Sciatic nerve (tissue), 2 donors: Measurements from ENCODE around the gene ABHD16A. TPM values are rescaled to one million over a fixed set of nuclear protein-coding genes. Genes with fewer than 3 reads are reported as not detected.
"Not testable (repeated sequence)": the region's sequence is repeated elsewhere in the genome, so short reads cannot be mapped to it uniquely, and the experiment has no call there.

ENCODE experiments used
- ATAC-seq: fragments of 200-7000 bp; cut with Tn5 transposase; one replicate; pipeline ENCODE4 v1.9.1; 2020; ENCODE audit warnings: mild to moderate bottlenecking, moderate library complexity
- DNase-seq: peaks from one replicate; pipeline ENCODE4 v3.0.0-alpha.2; 2020; ENCODE audit warnings: low spot score
- intact Hi-C: fragments of 100-400 bp; cut with DNase I; formaldehyde crosslinking; loops from one replicate; pipeline ENCODE4 v1.14.2; 2022
- total RNA-seq: library from RNA; stranded (reverse); fragmentation: NEBNext Ultra II Directional; extraction: Animal tissue kit (Norgen Biotek cat#: 25700); gene quantifications from one replicate; pipeline ENCODE4 v1.2.1, GENCODE V29; 2021
- donor health status: DM: no; HTN: no; CAD: no.
- donor health status: DM: no; HTN: no; CAD: no.

The ABHD16A gene
- total RNA-seq, 1 donor from 2014 or later = 46.0 TPM

DNA sequence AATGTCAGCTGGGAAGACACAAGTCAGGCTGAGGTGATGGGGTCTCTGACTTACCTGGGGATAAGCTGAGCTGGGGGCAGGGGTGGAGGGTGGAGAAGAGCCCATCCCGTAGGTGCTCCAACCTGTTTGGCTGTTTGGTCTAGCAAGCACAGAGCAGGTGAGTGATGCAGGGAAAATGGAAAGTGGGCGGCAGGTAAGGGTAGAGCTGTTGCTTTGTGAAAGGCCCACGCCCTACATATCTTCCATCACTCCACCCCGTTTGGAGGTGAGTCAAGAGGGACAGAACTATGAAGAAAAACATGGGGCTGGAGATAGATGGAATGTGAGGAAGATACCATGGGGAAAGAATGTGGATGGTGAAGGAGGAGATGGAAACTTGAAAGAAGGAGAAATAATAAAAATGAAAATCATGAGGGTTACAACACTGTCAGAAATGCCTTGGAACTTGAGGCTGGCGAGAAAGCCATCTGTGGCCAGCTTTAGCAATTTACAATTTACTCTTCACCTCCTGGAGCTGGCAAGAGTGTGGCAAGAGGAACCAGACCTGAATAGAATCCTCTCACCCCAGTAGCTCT, 17.2 kb upstream of the ABHD16A start:
- intact Hi-C loops = loop anchor here (10.0 kb wide), 1 partner anchor 115 kb away; no protein-coding TSS in a partner anchor
- DNase-seq (no peak), ATAC-seq (no peak)

GRCh38 chr6:31719001-31719400, 15.9 kb upstream of the ABHD16A start:
- DNase-seq (no peak), ATAC-seq (no peak)
- intact Hi-C loops = no loop called here

- ATAC-seq (no peak), DNase-seq (no peak)
- intact Hi-C loops = no loop called here
These were observed 15.1 kb upstream of the ABHD16A start for GRCh38 chr6:31718265-31718664.

DNA sequence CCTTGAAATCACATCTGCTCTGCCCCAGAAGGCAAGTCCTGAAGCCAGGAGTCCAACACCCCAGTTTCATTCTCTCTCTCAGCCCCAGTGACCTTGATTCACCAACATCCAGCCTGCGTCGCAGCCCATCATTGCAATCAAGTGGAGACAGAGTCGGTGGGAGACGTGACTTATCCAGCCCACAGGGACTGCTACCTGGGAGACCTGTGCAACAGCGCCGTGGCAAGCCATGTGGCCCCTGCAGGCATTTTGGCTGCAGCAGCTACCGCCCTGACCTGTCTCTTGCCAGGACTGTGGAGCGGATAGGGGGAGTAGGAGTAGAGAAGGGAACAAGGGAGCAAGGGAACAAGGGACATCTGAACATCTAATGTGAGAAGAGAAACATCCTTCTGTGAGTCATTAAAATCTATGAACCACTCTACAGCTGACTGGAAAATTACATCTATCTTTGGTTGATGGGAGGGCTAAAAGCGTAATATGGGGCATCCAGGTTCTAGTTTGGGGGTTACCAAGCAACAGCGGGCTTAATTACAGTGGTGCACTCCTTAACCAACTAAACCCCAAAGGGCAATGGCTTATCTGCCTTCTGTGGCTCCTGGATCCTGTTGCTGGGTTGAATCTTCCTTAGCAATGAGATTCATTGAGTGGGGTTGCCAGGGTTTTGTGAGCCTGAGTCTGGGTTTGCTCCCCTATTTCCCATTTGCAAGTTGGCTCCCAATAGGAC, 14.5 kb upstream of the ABHD16A start:
- no peak for ATAC-seq
- no peak for DNase-seq
- intact Hi-C loops = no loop called here

DNA sequence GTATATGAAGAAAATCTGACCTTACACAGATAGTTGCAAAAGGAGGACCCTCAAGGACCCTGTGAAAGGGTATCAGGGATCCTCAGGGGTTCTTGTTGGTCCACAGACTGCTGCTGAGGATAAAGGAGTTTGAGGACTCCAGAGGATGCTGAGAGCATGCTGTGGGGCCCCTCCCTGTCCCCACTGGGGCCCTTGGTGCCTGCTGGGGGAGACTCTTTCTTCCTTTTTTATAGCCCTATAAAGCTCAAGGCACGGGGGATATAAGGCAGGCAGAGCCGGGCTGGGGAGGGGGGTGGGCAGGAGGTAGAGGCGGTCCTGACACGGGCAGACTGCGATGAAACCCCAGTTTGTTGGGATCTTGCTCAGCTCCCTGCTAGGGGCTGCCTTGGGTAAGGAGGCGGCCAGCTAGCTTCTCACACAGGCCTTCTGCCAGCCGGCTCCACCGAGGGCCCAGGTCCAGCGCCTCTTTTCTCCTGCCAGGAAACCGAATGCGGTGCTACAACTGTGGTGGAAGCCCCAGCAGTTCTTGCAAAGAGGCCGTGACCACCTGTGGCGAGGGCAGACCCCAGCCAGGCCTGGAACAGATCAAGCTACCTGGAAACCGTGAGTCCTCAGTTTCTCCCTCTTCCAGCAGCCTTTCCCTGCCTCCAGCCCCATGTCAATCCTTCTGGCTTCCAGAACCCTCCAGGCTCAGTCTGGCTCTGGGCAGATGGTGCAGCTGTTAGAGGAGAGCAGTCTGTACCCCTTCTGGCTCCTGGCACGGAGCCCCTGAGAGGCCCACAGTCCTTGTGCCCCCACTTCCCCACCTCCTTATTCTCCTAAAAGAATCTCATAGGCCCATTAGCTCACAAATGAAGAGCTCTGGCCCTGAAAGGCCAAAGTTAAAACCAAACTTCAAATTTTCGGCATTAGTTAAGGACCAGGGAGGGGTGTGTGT, 12.2 kb upstream of the ABHD16A start, which contains the start of gene LY6G6D:
TSS of gene LY6G6D (plus strand) at position 327 of the 937 bp plus-strand sequence. CDS start at position 335, 8 bp downstream.
- DNase-seq (no peak), ATAC-seq (no peak)
- intact Hi-C loops = no loop called here

DNA sequence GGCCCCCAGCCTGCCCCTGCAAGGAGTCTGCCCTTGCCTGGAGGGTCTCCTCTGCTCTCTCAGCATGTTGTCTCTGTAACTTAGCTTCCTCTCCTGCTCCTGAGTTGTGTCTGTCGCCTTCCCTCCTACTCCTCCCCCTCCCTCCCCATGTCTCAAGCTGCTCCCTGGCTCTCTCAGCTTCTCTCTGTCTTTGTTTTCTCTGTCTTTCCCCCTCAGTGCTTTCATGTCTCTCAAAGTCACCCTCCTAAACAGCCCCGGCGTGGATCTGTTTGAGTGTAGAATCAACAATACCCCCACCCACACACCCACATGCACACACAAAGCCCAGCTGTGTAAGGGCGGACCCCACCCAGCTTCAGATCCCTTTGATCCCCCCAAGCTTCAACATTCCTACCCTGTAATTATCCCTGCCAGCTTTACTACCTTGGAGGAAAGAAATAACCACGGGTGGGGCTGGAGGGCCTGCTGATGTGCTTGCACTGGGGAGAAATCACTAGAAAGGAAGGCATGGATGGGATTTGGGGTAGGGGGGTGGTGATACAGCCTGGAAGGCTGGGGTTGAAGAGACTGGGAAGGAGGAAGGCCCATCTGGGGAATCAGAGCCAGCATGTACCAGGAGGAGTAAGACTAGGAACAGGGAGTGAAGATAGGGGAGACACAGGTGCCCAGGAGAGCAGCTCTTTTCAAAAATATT, 11.0 kb upstream of the ABHD16A start:
- ATAC-seq = no peak
- intact Hi-C loops = no loop called here
- no peak for DNase-seq

DNA sequence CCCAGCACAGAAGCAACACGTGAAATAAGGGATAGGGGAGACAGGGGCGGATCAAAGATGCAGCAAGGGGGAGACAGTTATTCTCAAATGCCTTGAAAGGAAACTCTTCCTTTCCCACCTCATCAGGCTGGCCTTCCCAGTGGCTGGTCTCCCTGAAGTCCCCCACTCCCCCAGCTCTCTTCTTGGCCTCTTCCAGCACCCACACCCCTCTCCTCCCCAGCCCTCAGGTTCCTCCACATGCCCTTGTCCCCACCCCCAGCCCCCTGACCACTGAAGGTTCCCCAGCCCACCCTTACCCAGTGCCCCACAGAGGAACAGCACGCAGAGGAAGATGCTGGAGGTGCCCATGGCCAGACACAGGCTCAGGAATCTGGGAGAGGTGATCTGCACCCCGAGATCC, 10.3 kb upstream of the ABHD16A start:
- ATAC-seq (no peak), DNase-seq (no peak)
- intact Hi-C loops = no loop called here

GRCh38 chr6:31712296-31712695, 9.2 kb upstream of the ABHD16A start:
- intact Hi-C loops = no loop called here
- peak; percentile 53 for ATAC-seq
- no peak for DNase-seq

DNA sequence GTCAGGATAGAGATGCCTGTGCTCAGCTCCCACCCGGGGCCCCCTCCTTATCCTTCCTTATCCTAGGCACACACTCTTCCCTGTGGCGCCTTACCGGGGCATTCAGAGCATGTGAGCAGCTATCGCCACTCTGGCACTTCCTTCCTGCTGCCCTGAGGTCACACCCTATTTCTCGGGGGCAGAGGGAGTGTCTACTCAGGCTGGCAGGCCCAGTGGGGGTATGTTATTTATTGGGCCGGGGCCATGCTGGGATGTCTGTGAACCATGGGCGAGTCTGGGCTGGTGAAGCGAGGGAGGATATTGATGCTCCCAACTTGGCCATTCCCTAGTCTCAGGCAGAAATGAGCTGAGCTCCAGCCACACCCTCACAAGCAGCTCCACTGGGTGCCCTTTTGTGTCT, 8.1 kb upstream of the ABHD16A start:
- intact Hi-C loops = no loop called here
- ATAC-seq = peak; percentile 7

GRCh38 chr6:31710523-31711219, 7.5 kb upstream of the ABHD16A start:
- ATAC-seq (no peak), DNase-seq (no peak)
- intact Hi-C loops = no loop called here

More for the DNA sequence above, 8.1 kb upstream of the ABHD16A start:
- no peak for DNase-seq

GRCh38 chr6:31709157-31709556, 6.0 kb upstream of the ABHD16A start:
- ATAC-seq, intact Hi-C loops, DNase-seq: not testable (repeated sequence)

- ATAC-seq = no peak
- intact Hi-C loops = no loop called here
These were observed 5.1 kb upstream of the ABHD16A start for GRCh38 chr6:31708224-31708623.

GRCh38 chr6:31707701-31708100, 4.6 kb upstream of the ABHD16A start:
- DNase-seq = no peak
- intact Hi-C loops = no loop called here
- ATAC-seq = no peak

More at GRCh38 chr6:31708224-31708623, 5.1 kb upstream of the ABHD16A start:
- no peak for DNase-seq

- no peak for ATAC-seq
- intact Hi-C loops = no loop called here
- no peak for DNase-seq
These were observed 3.5 kb upstream of the ABHD16A start, which contains the start of gene LY6G6F for GRCh38 chr6:31706599-31706998. TSS of gene LY6G6F (plus strand) at chr6:31706866. CDS start at chr6:31706907, 41 bp downstream.

DNA sequence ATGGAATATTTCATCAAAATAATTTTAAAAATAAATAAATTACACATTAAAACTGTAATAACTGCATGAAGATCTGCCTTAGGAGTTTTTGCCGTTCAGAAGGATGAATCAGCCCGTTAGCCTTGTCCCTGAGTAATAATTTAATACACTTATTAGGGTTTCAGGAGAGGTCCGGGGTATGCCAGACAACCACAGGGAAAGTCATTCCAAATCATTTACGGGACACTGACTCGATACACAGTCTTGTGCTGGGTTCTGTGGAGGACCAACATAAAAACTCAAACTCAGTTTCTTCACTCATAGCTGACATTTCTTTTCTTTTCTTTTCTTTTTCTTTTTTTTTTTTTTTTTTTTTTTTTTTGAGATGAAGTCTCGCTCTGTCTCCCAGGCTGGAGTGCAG, 2.8 kb upstream of the ABHD16A start:
- no peak for ATAC-seq
- intact Hi-C loops = no loop called here
- DNase-seq = no peak

- DNase-seq (no peak), ATAC-seq (peak; percentile 11)
- intact Hi-C loops = no loop called here
These were observed 712 bp downstream of the ABHD16A start for GRCh38 chr6:31702405-31702818.

DNA sequence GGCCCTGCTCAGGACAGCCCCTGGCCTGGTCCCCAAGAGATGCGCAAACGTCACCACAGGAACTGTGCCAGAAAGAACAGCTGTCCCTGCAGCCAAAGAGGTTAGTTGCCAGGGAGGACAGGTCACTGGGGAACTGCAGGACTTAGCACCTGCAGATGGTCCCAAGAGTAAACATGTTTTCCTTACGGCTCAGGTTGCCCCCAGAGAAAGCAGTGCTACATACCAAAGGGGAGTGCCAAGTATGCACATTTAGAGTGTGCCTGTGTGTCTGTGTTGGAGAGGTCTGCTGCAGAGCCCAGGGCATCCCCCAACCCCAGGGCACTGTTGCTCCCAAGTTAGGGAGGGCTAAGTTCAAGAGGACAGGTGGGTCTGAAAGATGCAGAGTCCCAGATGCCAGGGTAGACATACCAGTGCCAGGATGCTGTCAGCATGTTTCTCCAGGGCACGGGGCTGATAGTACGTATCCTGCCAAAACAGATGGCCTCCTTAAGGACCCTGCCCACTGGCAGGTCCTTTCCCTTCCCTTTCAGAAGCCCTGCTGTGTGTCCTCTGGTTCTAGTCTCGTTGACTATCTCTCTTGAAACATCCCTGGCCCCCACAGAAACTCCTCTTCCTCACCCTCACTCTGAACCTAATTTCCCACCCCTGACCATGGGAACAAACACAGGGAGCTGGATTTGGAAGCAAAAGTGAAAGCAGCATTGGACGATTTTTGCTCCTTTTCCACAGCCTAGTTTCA, 1.3 kb downstream of the ABHD16A start:
- intact Hi-C loops = no loop called here
- peak; percentile 1 for ATAC-seq
- no peak for DNase-seq
